GM12878 (cell line): ENCODE data around the gene NUDT9.

ENCODE experiments used
- CTCF ChIP-seq, 3 experiments: IDR thresholded peaks in 2 of 3; conservative IDR thresholded peaks in 1 of 3; 2 replicates each; pipeline ENCODE4 v1.5.1; 2011; ENCODE audit warnings: low read depth in 3 of 3, low read length in 3 of 3, mild to moderate bottlenecking in 3 of 3, control low read depth in 2 of 3, moderate library complexity in 2 of 3, inconsistent platforms in 1 of 3, mixed read lengths in 1 of 3; ENCODE audit not compliant: control insufficient read depth in 2 of 3, insufficient read depth in 1 of 3; ENCODE audit errors: extremely low read depth in 1 of 3
- EP300 ChIP-seq, 2 experiments: fragments of 150-350 bp in 1 of 2; IDR thresholded peaks; 2 replicates each; pipeline ENCODE4 v1.6.1; 2011 to 2012; ENCODE audit warnings: low read depth in 2 of 2, low read length in 2 of 2, borderline replicate concordance in 1 of 2, improper control_type of control experiment in 1 of 2, inconsistent platforms in 1 of 2; ENCODE audit not compliant: control insufficient read depth in 1 of 2
- NR2C2 ChIP-seq: IDR thresholded peaks from 2 replicates; pipeline ENCODE4 v1.6.1; 2011; ENCODE audit warnings: borderline replicate concordance, low read depth; ENCODE audit not compliant: control insufficient read depth, insufficient read length
- PAX8 ChIP-seq: fragments of 450-650 bp; IDR thresholded peaks from 2 replicates; pipeline ENCODE4 v1.6.1; 2017; ENCODE audit warnings: mild to moderate bottlenecking, moderate library complexity
- POLR2A ChIP-seq: IDR thresholded peaks from 2 replicates; pipeline ENCODE4 v1.6.1; 2011; ENCODE audit warnings: low read depth, mild to moderate bottlenecking, low read length

DNA sequence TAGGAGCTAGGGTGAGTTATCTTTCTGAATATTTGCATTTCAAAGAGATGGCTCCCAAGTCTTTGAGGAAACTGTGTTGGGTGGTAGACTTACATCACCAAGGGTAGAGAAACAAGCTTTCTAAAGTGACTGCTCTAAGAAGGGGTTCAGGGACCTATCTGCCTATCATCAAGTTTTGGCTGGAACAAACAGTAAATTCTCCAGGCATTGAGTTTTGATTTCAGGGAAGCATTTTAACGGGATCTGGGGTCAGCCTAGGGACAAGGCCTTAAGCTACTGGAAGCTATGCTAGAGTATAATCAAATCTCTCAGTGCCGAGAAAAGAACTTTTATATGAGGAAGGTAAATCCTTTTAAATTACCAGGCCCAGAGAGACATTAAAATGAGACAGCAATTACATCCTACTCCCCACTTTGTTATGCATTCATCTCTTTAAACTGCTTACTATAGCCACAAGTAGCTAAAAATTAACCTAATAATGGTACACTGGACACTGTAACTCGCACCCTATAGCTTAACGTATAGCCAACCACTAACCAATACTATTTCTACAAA, 2.0 kb upstream of the NUDT9 start:
- TF ChIP-seq EP300 (IDR thresholded peaks at IDR 0.05; ENCODE audit: borderline replicate concordance in 1 of 2, control insufficient read depth in 1 of 2, low read depth in 2 of 2, low read length in 2 of 2) (no peak), PAX8 (no peak), POLR2A (no peak), CTCF (IDR thresholded peaks at IDR 0.05 in 2 of 3, conservative IDR thresholded peaks at IDR 0.05 in 1 of 3; ENCODE audit: control insufficient read depth in 2 of 3, extremely low read depth in 1 of 3, insufficient read depth in 1 of 3, low read depth in 3 of 3, low read length in 3 of 3) (no peak), NR2C2 (no peak)
